HepG2 (cell line): ENCODE results near the gene CDK10. TPM values are rescaled to one million over a fixed set of nuclear protein-coding genes. Genes with fewer than 3 reads are reported as not detected.
A peak's percentile ranks its signal among the peaks of the same experiment; 100 is the strongest.

Source experiments
- ATF4 ChIP-seq, 2 experiments: fragments of 450-650 bp in 1 of 2; sonication (generic) in 1 of 2; formaldehyde crosslinking; IDR thresholded peaks; 2 replicates each; pipeline versions ENCODE4 v1.5.0 to v1.8.0; 2020 to 2022; ENCODE audit warnings: mild to moderate bottlenecking in 1 of 2, missing genetic modification reagents in 1 of 2
- ATM ChIP-seq: fragments of 450-650 bp; IDR thresholded peaks from 2 replicates; pipeline ENCODE4 v1.7.1; 2017; ENCODE audit warnings: mild to moderate bottlenecking, borderline replicate concordance
- CBX5 ChIP-seq: sonication (generic); formaldehyde crosslinking; IDR thresholded peaks from 2 replicates; pipeline ENCODE4 v1.4.0; 2020; ENCODE audit warnings: missing genetic modification reagents, borderline replicate concordance
- ESRRA ChIP-seq: sonication (generic); formaldehyde crosslinking; IDR thresholded peaks from 2 replicates; pipeline ENCODE4 v1.5.1; 2020; ENCODE audit warnings: mild to moderate bottlenecking, low read depth, missing genetic modification reagents
- HMG20B ChIP-seq: conservative IDR thresholded peaks from 2 replicates; pipeline ENCODE4 v1.6.1; 2016; ENCODE audit warnings: missing genetic modification reagents, missing compliant biosample characterization
- HNRNPK ChIP-seq: fragments of 200-400 bp; formaldehyde crosslinking; IDR thresholded peaks from 2 replicates; pipeline ENCODE4 v1.6.1; 2018; ENCODE audit warnings: low read length, low read depth, moderate library complexity, mild to moderate bottlenecking; ENCODE audit not compliant: poor library complexity, severe bottlenecking
- JUN ChIP-seq: sonication (generic); formaldehyde crosslinking; IDR thresholded peaks from 2 replicates; pipeline ENCODE4 v1.4.0; 2020; ENCODE audit warnings: mild to moderate bottlenecking, missing genetic modification reagents
- MYNN ChIP-seq: sonication (generic); formaldehyde crosslinking; IDR thresholded peaks from 2 replicates; pipeline ENCODE4 v1.4.0; 2020; ENCODE audit warnings: mild to moderate bottlenecking, low read depth, missing genetic modification reagents
- NFE2 ChIP-seq: sonication (generic); formaldehyde crosslinking; IDR thresholded peaks from 2 replicates; pipeline ENCODE4 v1.4.0; 2020; ENCODE audit warnings: missing genetic modification reagents
- RFX3 ChIP-seq: IDR thresholded peaks from 2 replicates; pipeline ENCODE4 v1.6.1; 2016; ENCODE audit warnings: missing biosample characterization, missing genetic modification reagents
- SIX1 ChIP-seq: sonication (generic); formaldehyde crosslinking; IDR thresholded peaks from 2 replicates; pipeline ENCODE4 v1.4.0; 2020; ENCODE audit warnings: missing genetic modification reagents, borderline replicate concordance
- SP4 ChIP-seq: sonication (generic); formaldehyde crosslinking; IDR thresholded peaks from 2 replicates; pipeline ENCODE4 v1.8.1; 2023; ENCODE audit warnings: mild to moderate bottlenecking, missing genetic modification reagents
- SRSF9 ChIP-seq: fragments of 200-400 bp; formaldehyde crosslinking; IDR thresholded peaks from 2 replicates; pipeline ENCODE4 v1.6.1; 2018; ENCODE audit warnings: borderline replicate concordance, mild to moderate bottlenecking, low read depth, low read length; ENCODE audit not compliant: insufficient read depth, poor library complexity, severe bottlenecking
- ZC3H4 ChIP-seq: sonication (generic); formaldehyde crosslinking; IDR thresholded peaks from 2 replicates; pipeline ENCODE4 v1.4.0; 2020; ENCODE audit warnings: missing genetic modification reagents, borderline replicate concordance
- ZFP82 ChIP-seq: sonication (generic); formaldehyde crosslinking; IDR thresholded peaks from 2 replicates; pipeline ENCODE4 v1.5.1; 2020; ENCODE audit warnings: mild to moderate bottlenecking, missing genetic modification reagents, borderline replicate concordance
- ZHX2 ChIP-seq, 2 experiments: sonication (generic) in 1 of 2; formaldehyde crosslinking in 1 of 2; IDR thresholded peaks; 2 replicates each; pipeline versions ENCODE4 v1.6.1 to v1.9.0; 2014 to 2022; ENCODE audit warnings: antibody characterized with exemption in 1 of 2, borderline replicate concordance in 1 of 2, inconsistent platforms in 1 of 2, low read depth in 1 of 2, missing genetic modification reagents in 1 of 2
- ZNF468 ChIP-seq: sonication (generic); formaldehyde crosslinking; IDR thresholded peaks from 2 replicates; pipeline ENCODE4 v1.8.0; 2022; ENCODE audit warnings: mild to moderate bottlenecking, moderate library complexity, missing genetic modification reagents
- ZNF501 ChIP-seq: sonication (generic); formaldehyde crosslinking; IDR thresholded peaks from 2 replicates; pipeline ENCODE4 v1.5.1; 2020; ENCODE audit warnings: mild to moderate bottlenecking, moderate library complexity, missing genetic modification reagents
- ZNF703 ChIP-seq: sonication (generic); formaldehyde crosslinking; IDR thresholded peaks from 2 replicates; pipeline ENCODE4 v1.5.1; 2020; ENCODE audit warnings: missing genetic modification reagents, mild to moderate bottlenecking, moderate library complexity, borderline replicate concordance
- polyA plus RNA-seq, 8 experiments: library from polyadenylated mRNA; depleted of rRNA in 3 of 8; stranded (reverse) in 7 of 8; unstranded in 1 of 8; fragments of >200 nt; fragmentation: Illumina TruSeq in 4 of 8; extraction: Trizol in 4 of 8; gene quantifications; 2 replicates each; pipeline versions ENCODE4 v1.2.1 to v1.2.3, GENCODE V29; 2011 to 2016; ENCODE audit warnings: low read depth in 4 of 8, missing spikeins in 1 of 8, mixed read lengths in 1 of 8; ENCODE audit not compliant: insufficient read depth in 1 of 8
- total RNA-seq, 5 experiments: library from RNA; depleted of rRNA; stranded (reverse); fragments of >200 nt; fragmentation: Illumina TruSeq; extraction: Trizol; gene quantifications; 2 replicates each; pipeline ENCODE4 v1.2.3, GENCODE V29; 2016; ENCODE audit warnings: low read depth in 1 of 5
- TF ChIP-seq, protein P1 (sequence below): IDR thresholded peaks from 2 replicates; pipeline ENCODE4 v1.6.1; 2018; ENCODE audit warnings: missing genetic modification reagents, mild to moderate bottlenecking, missing compliant biosample characterization

CDK10 gene
- total and polyA plus RNA-seq, 2 of the 13 experiments (the other 11 are each of a cell fraction or from before 2014, with no cell fraction given), result 2.5 to 3.9 TPM

GRCh38 chr16:89687092-89687940 lies 827 bp downstream of the CDK10 start (continued):
- TF ChIP-seq SIX1, result peak; percentile 57; the same call in 1 of the 2 replicates
- no peak for TF ChIP-seq ATM
- TF ChIP-seq ZNF501 (CRISPR knock-in tag), result peak; percentile 99
- no peak for TF ChIP-seq ZFP82 (CRISPR knock-in tag)
- TF ChIP-seq JUN (CRISPR knock-in tag), result peak; percentile 90
- TF ChIP-seq ATF4 (CRISPR knock-in tag; IDR thresholded peaks at IDR 0.05), result peak in 1 of 2 experiments; percentile 84; a peak in 2 of 4 replicates
- peak; percentile 77; the same call in 1 of the 2 replicates for TF ChIP-seq ZNF468 (CRISPR knock-in tag)
- no peak for TF ChIP-seq ZC3H4
- peak; percentile 63 for TF ChIP-seq HMG20B (CRISPR knock-in tag)
- peak; percentile 93; the same call in 1 of the 2 replicates for TF ChIP-seq CBX5
- TF ChIP-seq ZHX2 (IDR thresholded peaks at IDR 0.05; ENCODE audit: low read depth), result peak; percentile 80
- TF ChIP-seq ZHX2 (CRISPR knock-in tag; IDR thresholded peaks at IDR 0.05; ENCODE audit: borderline replicate concordance), result peak; percentile 88
- peak; percentile 99 for TF ChIP-seq ZNF703 (CRISPR knock-in tag)
- TF ChIP-seq SP4, result peak; percentile 87; the same call in 1 of the 2 replicates
- no peak for TF ChIP-seq SRSF9
- TF ChIP-seq HNRNPK, result no peak
- TF ChIP-seq NFE2 (CRISPR knock-in tag), result no peak
- peak; percentile 91; the same call in 1 of the 2 replicates for TF ChIP-seq ESRRA
- TF ChIP-seq, protein P1, sequence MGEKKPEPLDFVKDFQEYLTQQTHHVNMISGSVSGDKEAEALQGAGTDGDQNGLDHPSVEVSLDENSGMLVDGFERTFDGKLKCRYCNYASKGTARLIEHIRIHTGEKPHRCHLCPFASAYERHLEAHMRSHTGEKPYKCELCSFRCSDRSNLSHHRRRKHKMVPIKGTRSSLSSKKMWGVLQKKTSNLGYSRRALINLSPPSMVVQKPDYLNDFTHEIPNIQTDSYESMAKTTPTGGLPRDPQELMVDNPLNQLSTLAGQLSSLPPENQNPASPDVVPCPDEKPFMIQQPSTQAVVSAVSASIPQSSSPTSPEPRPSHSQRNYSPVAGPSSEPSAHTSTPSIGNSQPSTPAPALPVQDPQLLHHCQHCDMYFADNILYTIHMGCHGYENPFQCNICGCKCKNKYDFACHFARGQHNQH, result peak; percentile 99
- peak; percentile 48; the same call in 1 of the 2 replicates for TF ChIP-seq RFX3 (CRISPR knock-in tag)
- no peak for TF ChIP-seq MYNN (CRISPR knock-in tag)
